GM19193 (cell line): ENCODE measurements around the gene CLMN.

Experiments used
- POLR2A ChIP-seq: IDR thresholded peaks from 4 replicates; pipeline ENCODE4 v1.6.1; 2011; ENCODE audit not compliant: insufficient read depth, insufficient read length; ENCODE audit errors: extremely low read depth

CLMN gene

GRCh38 chr14:95281560-95282176, 38.0 kb downstream of the CLMN start:
- no peak for TF ChIP-seq POLR2A

DNA sequence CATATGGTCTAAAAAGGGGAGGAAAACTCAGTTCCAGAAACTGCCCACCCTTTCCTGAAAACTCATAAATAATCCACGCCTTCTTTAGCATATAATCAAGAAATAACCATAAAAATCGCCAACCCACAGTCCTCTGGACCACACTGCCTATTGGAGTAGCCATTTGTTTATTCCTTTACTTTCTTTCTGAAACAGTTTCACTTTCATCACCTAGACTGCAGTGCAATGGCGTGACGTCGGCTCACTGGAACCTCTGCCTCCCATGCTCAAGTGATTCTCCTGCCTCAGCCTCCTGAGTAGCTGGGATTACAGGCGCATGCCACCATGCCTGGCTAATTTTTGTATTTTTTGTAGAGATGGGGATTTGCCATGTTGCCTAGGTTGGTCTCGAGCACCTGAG, 44.2 kb downstream of the CLMN start:
- no peak for TF ChIP-seq POLR2A

GRCh38 chr14:95274874-95275273, 44.8 kb downstream of the CLMN start:
- no peak for TF ChIP-seq POLR2A

DNA sequence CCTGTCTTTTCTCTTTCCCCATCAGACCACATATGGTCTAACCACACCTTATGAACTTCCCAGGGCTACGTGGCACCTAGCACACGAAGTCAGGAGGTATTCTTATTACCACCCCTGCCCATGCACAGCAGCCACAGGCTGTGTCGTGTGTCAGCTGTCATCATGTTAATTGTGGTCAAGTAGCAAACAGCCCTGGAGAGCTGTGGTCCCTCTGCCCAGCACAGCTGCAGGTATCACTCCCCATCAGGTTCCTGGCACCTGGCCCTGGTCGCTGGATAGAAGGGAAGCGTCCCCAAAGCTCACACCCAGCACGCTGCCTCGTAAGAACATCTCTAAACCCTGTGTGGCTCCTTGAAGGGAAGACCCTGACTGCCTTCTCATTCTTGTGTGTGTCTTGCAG, 45.4 kb downstream of the CLMN start:
- no peak for TF ChIP-seq POLR2A

DNA sequence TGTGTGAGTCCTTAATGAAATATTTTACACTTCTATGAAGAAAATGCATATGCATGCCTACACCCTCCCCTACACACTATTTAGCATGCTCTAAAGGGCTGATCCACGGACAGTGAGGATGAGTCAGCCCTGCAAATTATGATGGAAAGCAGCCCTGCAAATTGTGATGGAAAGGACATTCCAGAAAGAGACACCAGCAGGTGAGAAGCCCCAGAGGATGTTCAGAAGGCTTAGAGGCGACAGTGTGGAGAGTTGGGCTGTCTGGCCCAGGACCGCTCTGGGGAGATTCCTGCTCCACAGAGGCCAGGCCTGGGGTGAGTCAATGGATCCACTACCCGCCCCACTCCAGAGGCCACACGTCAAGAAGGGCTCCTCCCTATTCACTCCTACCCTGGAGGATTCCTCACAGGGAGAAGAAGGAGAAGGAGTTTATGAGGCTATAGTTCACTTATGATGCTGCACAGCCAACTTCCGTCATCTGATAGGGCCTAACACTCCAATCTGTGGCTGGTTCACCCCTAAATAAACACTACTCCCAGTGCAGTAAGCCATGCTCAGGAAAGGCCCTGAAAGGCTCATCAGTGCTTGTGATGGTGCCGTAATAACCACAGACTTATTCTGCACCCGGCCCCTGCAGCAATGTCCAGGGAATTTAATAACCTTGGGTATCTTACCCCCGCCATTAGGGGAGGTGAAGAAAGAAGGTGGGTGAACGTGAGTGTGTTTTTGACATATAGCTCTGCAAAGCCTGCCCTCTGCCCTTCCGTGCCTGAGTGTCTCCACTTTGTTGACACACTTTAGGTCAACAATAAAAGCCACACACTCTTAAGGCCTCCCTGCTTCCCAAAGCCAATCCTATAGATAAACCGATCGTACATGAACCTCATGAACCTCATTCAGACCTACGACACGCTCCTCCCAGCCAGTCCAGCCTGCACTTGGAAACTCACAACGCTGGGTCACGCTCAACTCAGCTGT, 46.4 kb downstream of the CLMN start:
- no peak for TF ChIP-seq POLR2A

GRCh38 chr14:95272057-95272456, 47.7 kb downstream of the CLMN start:
- no peak for TF ChIP-seq POLR2A

GRCh38 chr14:95270203-95270602, 49.5 kb downstream of the CLMN start:
- no peak for TF ChIP-seq POLR2A

GRCh38 chr14:95269493-95269892, 50.2 kb downstream of the CLMN start:
- TF ChIP-seq POLR2A = no peak

DNA sequence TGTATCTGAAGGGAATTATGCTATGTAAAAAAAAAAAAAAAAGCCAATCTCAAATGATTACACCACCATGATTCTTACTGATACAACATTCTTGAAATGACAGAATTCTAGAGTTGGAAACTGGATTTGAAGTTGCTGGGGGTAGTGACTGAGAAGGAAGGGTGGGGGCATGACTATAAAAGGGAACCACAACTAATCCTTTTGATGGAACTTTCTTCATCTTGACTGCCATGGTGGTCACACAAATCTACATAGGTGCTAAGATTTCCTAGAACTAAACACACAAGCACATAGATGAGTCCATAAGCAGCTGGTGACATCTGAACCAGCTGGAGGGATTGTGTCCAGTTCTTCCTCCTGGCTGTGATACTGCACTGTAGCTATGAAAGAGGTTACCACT, 51.4 kb downstream of the CLMN start:
- no peak for TF ChIP-seq POLR2A

DNA sequence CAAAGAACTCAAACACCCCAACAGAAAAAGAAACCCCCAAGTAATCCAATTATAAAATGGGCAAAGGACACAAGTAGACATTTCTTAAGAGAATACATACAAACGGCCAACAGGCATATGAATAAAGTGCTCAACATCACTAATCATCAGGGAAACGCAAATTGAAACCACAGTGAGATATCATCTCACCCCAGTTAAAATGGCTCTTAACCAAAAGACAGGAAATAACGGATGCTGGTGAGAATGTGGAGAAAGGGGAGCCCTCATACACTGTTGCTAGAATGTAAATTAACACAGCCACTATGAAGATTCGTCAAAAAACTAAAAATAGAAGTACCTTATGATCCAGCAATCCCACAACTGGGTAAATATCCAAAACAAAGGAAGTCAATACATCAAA, 52.4 kb downstream of the CLMN start:
- TF ChIP-seq POLR2A = no peak

DNA sequence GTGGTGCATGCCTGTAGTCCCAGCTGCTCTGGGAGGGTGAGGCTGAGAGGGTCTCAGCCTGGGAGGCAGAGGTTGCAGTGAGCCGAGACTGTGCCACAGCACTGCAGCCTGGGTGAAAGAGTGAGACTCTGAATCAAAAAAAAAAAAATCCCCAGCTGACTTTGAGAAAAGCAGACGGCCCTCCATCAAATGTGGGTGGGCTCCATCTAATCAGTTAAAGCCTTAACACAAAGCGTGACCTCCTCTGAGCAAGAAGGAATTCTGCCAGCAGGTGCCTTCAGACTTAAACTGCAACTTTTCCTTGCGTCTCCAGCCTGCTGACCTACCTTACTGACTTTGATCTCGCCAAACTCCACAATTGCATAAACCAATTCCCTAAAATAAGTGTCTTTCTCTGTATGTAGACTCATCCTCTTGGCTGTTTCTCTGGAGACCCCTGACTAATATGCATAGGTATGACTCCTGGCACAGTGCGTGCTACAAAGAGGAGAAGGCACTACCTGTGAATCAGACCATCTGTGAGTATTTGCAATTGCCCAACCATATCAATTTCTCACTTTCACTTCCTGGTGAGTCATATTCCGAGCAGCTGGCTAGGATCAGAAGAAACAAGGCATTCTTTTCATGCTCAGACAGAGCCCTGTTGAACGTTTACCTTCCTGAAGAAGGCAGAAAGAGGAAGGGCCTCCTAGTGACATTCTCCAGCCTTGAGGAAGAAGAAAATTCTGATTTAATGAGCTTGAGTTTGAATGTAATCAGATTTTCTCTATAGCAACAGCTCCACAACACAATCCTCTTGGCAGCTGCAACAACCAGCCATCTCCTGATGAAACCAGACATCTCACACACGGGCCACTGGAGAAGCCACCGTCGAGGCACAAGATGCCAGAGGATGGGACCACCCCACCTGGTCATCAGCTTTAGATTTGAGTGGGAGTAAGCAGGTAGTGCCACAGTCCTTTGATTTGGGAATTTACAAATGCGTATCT, 54.3 kb downstream of the CLMN start:
- TF ChIP-seq POLR2A = no peak

GRCh38 chr14:95264271-95264973, 55.3 kb downstream of the CLMN start:
- no peak for TF ChIP-seq POLR2A

- TF ChIP-seq POLR2A = no peak
Observed at GRCh38 chr14:95263527-95264231, 56.0 kb downstream of the CLMN start.

DNA sequence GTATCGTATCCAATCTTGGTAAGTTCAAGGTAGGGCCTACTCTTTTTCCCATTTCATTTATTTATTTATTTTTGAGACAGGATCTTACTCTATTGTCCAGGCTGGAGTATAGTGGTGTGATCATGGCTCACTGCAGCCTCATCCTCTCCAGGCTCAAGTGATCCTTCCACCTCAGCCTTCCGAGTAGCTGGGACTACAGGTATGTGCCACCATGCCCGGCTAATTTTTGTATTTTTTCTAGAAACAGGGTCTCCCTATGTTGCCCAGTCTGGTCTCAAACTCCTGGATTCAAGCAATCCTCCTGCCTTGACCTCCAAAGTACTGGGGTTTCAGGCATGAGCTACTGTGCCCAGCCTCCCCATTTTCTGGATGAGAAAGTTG, 57.2 kb downstream of the CLMN start:
- TF ChIP-seq POLR2A = no peak
